ENCODE data around the gene TIMM17A. TPM values are rescaled to one million over a fixed set of nuclear protein-coding genes. Genes with fewer than 3 reads are reported as not detected.

TIMM17A gene
- polyA plus RNA-seq, 3 donors, result 27.4 to 50.3 (median 45.4) TPM

- Histone ChIP-seq H3K4me1 (ENCODE audit: control insufficient read depth in 1 of 2, insufficient read depth in 2 of 2, low read length in 2 of 2) (peaks cover 18 to 19% of the 10 kb centered on the region in 2 donors), H3K4me2 (replicated peaks; ENCODE audit: extremely low read depth, low read length, poor library complexity, severe bottlenecking) (no peak overlapping the region), H3K79me2 (ENCODE audit: insufficient read depth, low read length) (peaks cover 68% of the 10 kb centered on the region), H3K9me3 (replicated peaks in 1 of 2; ENCODE audit: control insufficient read depth in 1 of 2, insufficient read depth in 1 of 2, low read length in 2 of 2) (no peaks in the 10 kb centered on the region), H3K27ac (ENCODE audit: low read depth in 1 of 2, low read length in 2 of 2) (no peak overlapping the region), H3K36me3 (replicated peaks in 1 of 2; ENCODE audit: control insufficient read depth in 1 of 2, insufficient read depth in 2 of 2, low read length in 2 of 2) (peaks cover 27 to 41% of the 10 kb centered on the region in 2 donors), H3K27me3 (ENCODE audit: control insufficient read depth in 2 of 2, insufficient read depth in 2 of 2, low read length in 2 of 2) (no peaks in the 10 kb centered on the region), H3K9ac (ENCODE audit: insufficient read depth, low read length, poor library complexity, severe bottlenecking) (no peak overlapping the region), H2AFZ (ENCODE audit: insufficient read depth, low read depth, low read length, poor library complexity, severe bottlenecking) (no peak overlapping the region), H4K20me1 (ENCODE audit: insufficient read depth, low read length) (peaks cover 72% of the 10 kb centered on the region), H3K4me3 (replicated peaks in 1 of 3; ENCODE audit: low read depth in 2 of 3, low read length in 3 of 3) (no peak overlapping the region)
- H3K4me3 Mint-ChIP-seq, result no peak overlapping the region
- no peak for DNase-seq
- TF ChIP-seq CTCF (IDR thresholded peaks at IDR 0.05), result no peak
- peaks cover 32 to 46% of the 10 kb centered on the region in 2 donors for H3K36me3 Mint-ChIP-seq
- WGBS (ENCODE audit: insufficient coverage), result no CpG with 5 or more reads among the region's 2 CpGs
- H3K27me3 Mint-ChIP-seq (ENCODE audit: low read depth in 3 of 3), result peaks cover 0 to 5% (median 0%) of the 10 kb centered on the region in 3 donors
- no peaks in the 10 kb centered on the region for H3K9me3 Mint-ChIP-seq
- H3K27ac Mint-ChIP-seq, result peak overlapping the region in 1 of 7 donors; percentile 30
- intact Hi-C loops (cut with micrococcal nuclease), result no loop called here
- H3K4me1 Mint-ChIP-seq, result peaks cover 28% of the 10 kb centered on the region
Measured at GRCh38 chr1:201985355-201985754, 30.1 kb downstream of the TIMM17A start.

- H3K4me3 ChIP-seq (replicated peaks in 1 of 3; ENCODE audit: low read depth in 2 of 3, low read length in 3 of 3), result no peak overlapping the region
- no peak overlapping the region for H2AFZ ChIP-seq (ENCODE audit: insufficient read depth, low read depth, low read length, poor library complexity, severe bottlenecking)
- H3K36me3 ChIP-seq (replicated peaks in 1 of 2; ENCODE audit: control insufficient read depth in 1 of 2, insufficient read depth in 2 of 2, low read length in 2 of 2), result peaks cover 57 to 74% of the 10 kb centered on the region in 2 donors
- H3K9ac ChIP-seq (ENCODE audit: insufficient read depth, low read length, poor library complexity, severe bottlenecking), result no peak overlapping the region
- intact Hi-C loops (cut with micrococcal nuclease), result no loop called here
- H3K4me3 Mint-ChIP-seq, result no peak overlapping the region
- peaks cover 0 to 2% (median 1%) of the 10 kb centered on the region in 3 donors for H3K27me3 Mint-ChIP-seq (ENCODE audit: low read depth in 3 of 3)
- H3K36me3 Mint-ChIP-seq, result peaks cover 64 to 79% of the 10 kb centered on the region in 2 donors
- H3K4me1 ChIP-seq (ENCODE audit: control insufficient read depth in 1 of 2, insufficient read depth in 2 of 2, low read length in 2 of 2), result peaks cover 8% of the 10 kb centered on the region in 2 donors
- 100% methylated on average over 3 of the region's 7 CpGs for WGBS (ENCODE audit: insufficient coverage)
- H3K79me2 ChIP-seq (ENCODE audit: insufficient read depth, low read length), result peaks cover 58% of the 10 kb centered on the region
- H4K20me1 ChIP-seq (ENCODE audit: insufficient read depth, low read length), result peaks cover 96% of the 10 kb centered on the region
- no peaks in the 10 kb centered on the region for H3K9me3 Mint-ChIP-seq
- H3K27me3 ChIP-seq (ENCODE audit: control insufficient read depth in 2 of 2, insufficient read depth in 2 of 2, low read length in 2 of 2), result no peaks in the 10 kb centered on the region
- no peak overlapping the region for H3K4me2 ChIP-seq (replicated peaks; ENCODE audit: extremely low read depth, low read length, poor library complexity, severe bottlenecking)
- no peaks in the 10 kb centered on the region for H3K9me3 ChIP-seq (replicated peaks in 1 of 2; ENCODE audit: control insufficient read depth in 1 of 2, insufficient read depth in 1 of 2, low read length in 2 of 2)
- peak overlapping the region in 3 of 7 donors; percentile 8 to 56 (median 31) for H3K27ac Mint-ChIP-seq
- no peak for DNase-seq
- H3K27ac ChIP-seq (ENCODE audit: low read depth in 1 of 2, low read length in 2 of 2), result no peak overlapping the region
- peaks cover 15% of the 10 kb centered on the region for H3K4me1 Mint-ChIP-seq
- TF ChIP-seq CTCF (IDR thresholded peaks at IDR 0.05), result no peak
Measured at GRCh38 chr1:201988601-201989000, 33.3 kb downstream of the TIMM17A start.

All from CD14-positive monocyte (primary cell).